ENCODE measurements around the gene TBC1D9B.
A peak's percentile ranks its signal among the peaks of the same experiment; 100 is the strongest.

TBC1D9B gene

GRCh38 chr5:179909224-179909623 lies 1.5 kb upstream of the TBC1D9B start:
- intact Hi-C loops (cut with DNase I): loop anchor here (5.0 kb wide), 2 partner anchors 52 to 107 kb away; partner anchors contain the start of gene MRNIP
- peak in 1 of 10 donors; percentile 13 for DNase-seq

GRCh38 chr5:179908528-179908927 lies 831 bp upstream of the TBC1D9B start:
- intact Hi-C loops (cut with DNase I): loop anchor here (1.0 to 5.0 kb wide), 3 partner anchors 51 to 164 kb away; partner anchors contain the start of gene MRNIP
- DNase-seq: peak in 2 of 10 donors; percentile 74 to 88

GRCh38 chr5:179906795-179907555 lies 722 bp downstream of the TBC1D9B start:
- intact Hi-C loops (cut with DNase I): loop anchor here (2.0 to 5.0 kb wide), 3 partner anchors 50 to 184 kb away; partner anchors contain the start of gene MRNIP
- peak in 1 of 10 donors; percentile 84 for DNase-seq

GRCh38 chr5:179906294-179906794 lies 1.4 kb downstream of the TBC1D9B start:
- intact Hi-C loops (cut with DNase I): loop anchor here (2.0 to 5.0 kb wide), 3 partner anchors 49 to 184 kb away; partner anchors contain the start of gene MRNIP
- DNase-seq: peak in 1 of 10 donors; percentile 79

- intact Hi-C loops (cut with DNase I): loop anchor here (5.0 kb wide), 2 partner anchors 48 to 103 kb away; partner anchors contain the start of gene MRNIP
- DNase-seq: no peak
Observed at GRCh38 chr5:179905161-179905560, 2.5 kb downstream of the TBC1D9B start.

GRCh38 chr5:179904463-179905160 lies 3.1 kb downstream of the TBC1D9B start:
- intact Hi-C loops (cut with DNase I): loop anchor here (5.0 kb wide), 2 partner anchors 47 to 102 kb away; partner anchors contain the start of gene MRNIP
- peak in 1 of 10 donors; percentile 69 for DNase-seq

GRCh38 chr5:179902763-179903158 lies 4.9 kb downstream of the TBC1D9B start:
- DNase-seq: peak in 1 of 10 donors; percentile 75
- intact Hi-C loops (cut with DNase I): no loop called here

- intact Hi-C loops (cut with DNase I): no loop called here
- peak in 1 of 10 donors; percentile 70 for DNase-seq
Observed at GRCh38 chr5:179901915-179902762, 5.6 kb downstream of the TBC1D9B start.

GRCh38 chr5:179901462-179901861 lies 6.2 kb downstream of the TBC1D9B start:
- intact Hi-C loops (cut with DNase I): no loop called here
- peak in 5 of 10 donors; percentile 16 to 93 (median 40) for DNase-seq

- intact Hi-C loops (cut with DNase I): no loop called here
- DNase-seq: peak in 2 of 10 donors; percentile 41 to 84
Observed at GRCh38 chr5:179900711-179901110, 7.0 kb downstream of the TBC1D9B start.

- intact Hi-C loops (cut with DNase I): no loop called here
- peak in 1 of 10 donors; percentile 13 for DNase-seq
Observed at GRCh38 chr5:179900206-179900605, 7.5 kb downstream of the TBC1D9B start.

GRCh38 chr5:179895861-179896260 lies 11.8 kb downstream of the TBC1D9B start:
- DNase-seq: peak in 1 of 10 donors; percentile 5
- intact Hi-C loops (cut with DNase I): no loop called here

- DNase-seq: peak in 2 of 10 donors; percentile 15 to 65
- intact Hi-C loops (cut with DNase I): no loop called here
Observed at GRCh38 chr5:179893958-179894895, 13.5 kb downstream of the TBC1D9B start.

- intact Hi-C loops (cut with DNase I): no loop called here
- peak in 3 of 10 donors; percentile 31 to 80 (median 71) for DNase-seq
Observed at GRCh38 chr5:179893076-179893957, 14.4 kb downstream of the TBC1D9B start.

GRCh38 chr5:179892255-179892654 lies 15.4 kb downstream of the TBC1D9B start:
- intact Hi-C loops (cut with DNase I): no loop called here
- DNase-seq: peak in 2 of 10 donors; percentile 30 to 68

- peak in 2 of 10 donors; percentile 47 to 82 for DNase-seq
- intact Hi-C loops (cut with DNase I): no loop called here
Observed at GRCh38 chr5:179890751-179891682, 16.7 kb downstream of the TBC1D9B start.

- peak in 2 of 10 donors; percentile 50 for DNase-seq
Observed at GRCh38 chr5:179889885-179890284, 17.8 kb downstream of the TBC1D9B start.

More at GRCh38 chr5:179889885-179890284, 17.8 kb downstream of the TBC1D9B start:
- intact Hi-C loops (cut with DNase I): no loop called here

Measured in posterior cingulate gyrus (tissue), 11 donors.